Endothelial cell of umbilical vein (primary cell): ENCODE measurements around the gene CCNH. TPM values are rescaled to one million over a fixed set of nuclear protein-coding genes. Genes with fewer than 3 reads are reported as not detected.

Experiments used
- BruUV-seq: library from RNA; stranded (reverse); fragments of 400-500 nt; replicated peaks from 2 replicates; lab custom pipeline; 2021; lab: Mats Ljungman, UMichigan
- CTCF ChIA-PET: fragments of 300-600, 350-600 bp; sonication (Branson Sonifier 250); formaldehyde crosslinking; loops from one replicate; lab custom pipeline; 2021; ENCODE audit warnings: antibody characterized with exemption, inconsistent platforms; lab: Charles Lee
- POLR2A ChIA-PET: fragments of 300-600, 350-600 bp; sonication (Branson Sonifier 250); formaldehyde crosslinking; loops from one replicate; lab custom pipeline; 2021; ENCODE audit warnings: antibody characterized with exemption, inconsistent platforms; lab: Charles Lee
- DNase-seq: peaks from one replicate; pipeline ENCODE4 v3.0.0-alpha.2; 2011; ENCODE audit warnings: low read depth, low spot score
- FAIRE-seq: peaks from 2 replicates; lab custom pipeline; 2011; peaks lifted over from hg19 to GRCh38; lab: Jason Lieb, UNC
- H2AFZ ChIP-seq: 2 replicates; pipeline ENCODE4 v1.6.0; 2012; ENCODE audit warnings: low read depth, low read length, control low read depth, inconsistent platforms
- H3K27ac ChIP-seq: 2 replicates; pipeline ENCODE4 v1.5.1; 2011; ENCODE audit warnings: low read depth, mild to moderate bottlenecking, control low read depth, low read length, moderate library complexity; ENCODE audit not compliant: insufficient read depth
- H3K27me3 ChIP-seq, 2 experiments: 2 replicates each; pipeline versions ENCODE4 v1.6.0 to v1.6.1; 2011; ENCODE audit warnings: low read length in 2 of 2, mixed read lengths in 1 of 2; ENCODE audit not compliant: control insufficient read depth in 2 of 2, insufficient read depth in 2 of 2
- H3K36me3 ChIP-seq, 2 experiments: 2 replicates in 1 of 2; 3 replicates in 1 of 2; pipeline ENCODE4 v1.5.1; 2011; ENCODE audit warnings: low read length in 2 of 2, mild to moderate bottlenecking in 1 of 2, moderate library complexity in 1 of 2; ENCODE audit not compliant: control insufficient read depth in 2 of 2, insufficient read depth in 2 of 2; ENCODE audit errors: extremely low read depth in 1 of 2
- H3K4me1 ChIP-seq: 3 replicates; pipeline ENCODE4 v1.5.1; 2011; ENCODE audit warnings: mild to moderate bottlenecking, low read length; ENCODE audit not compliant: control insufficient read depth, insufficient read depth; ENCODE audit errors: extremely low read depth
- H3K4me2 ChIP-seq: 2 replicates; pipeline ENCODE4 v1.6.1; 2011; ENCODE audit warnings: low read length, control low read depth, mixed read lengths; ENCODE audit not compliant: insufficient read depth
- H3K4me3 ChIP-seq, 3 experiments: fragments of 200-600 bp in 1 of 3; sonication (generic), shearing (Covaris generic) in 1 of 3; replicated peaks in 1 of 3; 2 replicates each; pipeline ENCODE4 v1.5.1; 2011 to 2016; ENCODE audit warnings: control low read depth in 3 of 3, low read length in 3 of 3, mild to moderate bottlenecking in 2 of 3, inconsistent platforms in 1 of 3, low read depth in 1 of 3, moderate library complexity in 1 of 3; ENCODE audit not compliant: insufficient read depth in 1 of 3
- H3K79me2 ChIP-seq: 2 replicates; pipeline ENCODE4 v1.6.0; 2012; ENCODE audit warnings: low read length, inconsistent platforms; ENCODE audit not compliant: control insufficient read depth, insufficient read depth
- H3K9ac ChIP-seq: replicated peaks from 2 replicates; pipeline ENCODE3; 2011; ENCODE audit warnings: low read length, control low read depth; ENCODE audit not compliant: insufficient read depth; ENCODE audit errors: extremely low read depth
- H3K9me1 ChIP-seq: replicated peaks from 3 replicates; pipeline ENCODE4 v1.6.0; 2011; ENCODE audit warnings: mild to moderate bottlenecking, low read length; ENCODE audit not compliant: control insufficient read depth, insufficient read depth; ENCODE audit errors: extremely low read depth
- H3K9me3 ChIP-seq: replicated peaks from 2 replicates; pipeline ENCODE4 v1.5.1; 2012; ENCODE audit warnings: low read length, inconsistent platforms; ENCODE audit not compliant: control insufficient read depth, insufficient read depth
- H4K20me1 ChIP-seq: replicated peaks from 2 replicates; pipeline ENCODE3; 2011; ENCODE audit warnings: mild to moderate bottlenecking, low read length; ENCODE audit not compliant: control insufficient read depth, insufficient read depth; ENCODE audit errors: extremely low read depth
- CTCF ChIP-seq, 2 donors: IDR thresholded peaks; 1 replicate in 1 of 2; 2 replicates in 1 of 2; pipeline ENCODE4 v1.5.1; 2011; ENCODE audit warnings: low read length in 2 of 2, mild to moderate bottlenecking in 2 of 2, moderate library complexity in 2 of 2, control low read depth in 1 of 2, inconsistent platforms in 1 of 2, low read depth in 1 of 2; ENCODE audit not compliant: insufficient read depth in 1 of 2; ENCODE audit errors: extremely low read depth in 1 of 2
- EZH2 ChIP-seq: IDR thresholded peaks from 2 replicates; pipeline ENCODE4 v1.6.1; 2012; ENCODE audit warnings: borderline replicate concordance, low read depth, mild to moderate bottlenecking, moderate library complexity, low read length, inconsistent platforms; ENCODE audit not compliant: severe bottlenecking
- FOS ChIP-seq: IDR thresholded peaks from 2 replicates; pipeline ENCODE4 v1.6.1; 2011; ENCODE audit warnings: mild to moderate bottlenecking, low read length, moderate library complexity, borderline replicate concordance; ENCODE audit not compliant: insufficient read depth
- JUN ChIP-seq: IDR thresholded peaks from 2 replicates; pipeline ENCODE4 v1.6.1; 2011; ENCODE audit warnings: borderline replicate concordance, low read depth; ENCODE audit not compliant: insufficient read length, insufficient read depth
- MAX ChIP-seq: IDR thresholded peaks from 2 replicates; pipeline ENCODE4 v1.6.1; 2011; ENCODE audit not compliant: insufficient read depth, insufficient read length
- MYC ChIP-seq: IDR thresholded peaks from one replicate; pipeline ENCODE4 v1.6.1; 2011; ENCODE audit warnings: mild to moderate bottlenecking, low read depth, low read length
- POLR2A ChIP-seq: IDR thresholded peaks from 2 replicates; pipeline ENCODE4 v1.6.1; 2012; ENCODE audit warnings: low read depth, mild to moderate bottlenecking, control low read depth, low read length
- POLR2AphosphoS5 ChIP-seq: IDR thresholded peaks from 2 replicates; pipeline ENCODE4 v1.6.1; 2012; ENCODE audit warnings: low read depth, mild to moderate bottlenecking, control low read depth, low read length, moderate library complexity; ENCODE audit not compliant: insufficient read depth
- dilution Hi-C: fragments of 300-500 bp; cut with MboI; formaldehyde crosslinking; loops from one replicate; pipeline ENCODE4 v1.15.0; 2019; ENCODE audit warnings: low sequenced_read_pairs; ENCODE audit not compliant: extremely low pct_ligation_motif_present
- intact Hi-C: fragments of 100-400 bp; cut with micrococcal nuclease; formaldehyde crosslinking; loops from one replicate; pipeline ENCODE4 v1.10.0; 2022
- polyA plus RNA-seq, 4 experiments: library from polyadenylated mRNA; depleted of rRNA in 3 of 4; stranded (reverse) in 3 of 4; unstranded in 1 of 4; fragments of >200 nt; gene quantifications; 2 replicates each; pipeline versions ENCODE4 v1.2.1 to v1.2.3, GENCODE V29; 2011 to 2012; ENCODE audit warnings: missing spikeins in 1 of 4
- total RNA-seq: library from RNA; stranded (reverse); gene quantifications from 2 replicates; pipeline ENCODE4 v1.2.3, GENCODE V29; 2021

Gene CCNH
- total and polyA plus RNA-seq, 2 donors (not counting 3 experiments of a cell fraction or from before 2014, with no cell fraction given) = 47.9 to 50.6 TPM

GRCh38 chr5:87434461-87434860 lies 21.7 kb upstream of the CCNH start:
- ChIA-PET CTCF (no interaction called here), POLR2A (no interaction called here)
- FAIRE-seq (no peak), DNase-seq (no peak)
- Histone ChIP-seq H3K27me3 (peaks cover 0 to 2% of the 10 kb centered on the region in 2 experiments), H4K20me1 (no peaks in the 10 kb centered on the region), H2AFZ (no peak overlapping the region), H3K4me3 (no peak overlapping the region), H3K79me2 (no peaks in the 10 kb centered on the region), H3K4me2 (no peak overlapping the region), H3K36me3 (no peaks in the 10 kb centered on the region), H3K9ac (no peak overlapping the region), H3K4me1 (no peaks in the 10 kb centered on the region), H3K27ac (no peak overlapping the region), H3K9me3 (no peaks in the 10 kb centered on the region), H3K9me1 (no peaks in the 10 kb centered on the region)
- BruUV-seq = no TSS peak
- intact Hi-C loops = no loop called here
- TF ChIP-seq POLR2AphosphoS5 (no peak), EZH2 (no peak), FOS (no peak), MYC (no peak), POLR2A (no peak), JUN (no peak), CTCF (IDR thresholded peaks at IDR 0.05; ENCODE audit: extremely low read depth in 1 of 2, insufficient read depth in 1 of 2, low read depth in 1 of 2, low read length in 2 of 2) (no peak), MAX (no peak)
- dilution Hi-C loops = no loop called here
